Muscle of back (tissue), 11 donors: ENCODE data around the gene NEAT1. TPM values are rescaled to one million over a fixed set of nuclear protein-coding genes. Genes with fewer than 3 reads are reported as not detected.
"Not testable (repeated sequence)": the region's sequence is repeated elsewhere in the genome, so short reads cannot be mapped to it uniquely, and the experiment has no call there.

Experiments used
- DNase-seq, 3 donors: peaks; one replicate each; pipeline versions ENCODE4 v3.0.0 to v3.0.0-alpha.2; 2013
- polyA plus RNA-seq, 10 donors: library from polyadenylated mRNA; unstranded; fragments of 120-200 nt; gene quantifications; one replicate each; pipeline ENCODE4 v1.2.1, GENCODE V29; 2013; ENCODE audit not compliant: insufficient read length in 10 of 10

The NEAT1 gene
- polyA plus RNA-seq, 10 donors, result 39.4 to 242 (median 61.8) TPM

DNA sequence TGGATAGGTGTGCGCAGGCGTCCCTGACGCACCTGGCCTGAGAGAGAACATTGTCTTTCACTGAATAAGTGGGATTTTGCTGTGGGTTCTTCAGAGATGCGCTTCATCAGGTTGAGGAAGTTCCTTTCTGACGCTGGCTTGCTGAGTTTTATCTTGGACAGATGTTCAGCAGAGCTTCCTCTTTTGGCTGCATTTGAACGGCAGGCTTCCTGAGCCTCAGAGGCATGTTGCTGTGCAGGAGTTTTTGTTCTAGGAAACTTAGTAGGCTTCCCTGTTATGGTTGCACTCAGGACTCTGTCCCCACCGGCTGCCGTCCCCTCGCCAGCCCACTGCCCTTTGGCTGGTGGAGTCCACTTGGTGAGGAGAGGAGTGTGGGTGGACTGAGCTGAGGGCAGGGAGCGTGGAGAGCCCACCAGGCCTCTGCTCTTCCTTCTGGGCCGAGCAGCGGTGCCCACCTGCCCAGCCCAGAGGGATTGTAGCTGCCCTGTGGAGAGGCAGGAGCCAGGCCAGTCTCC, 18.9 kb upstream of the NEAT1 start:
- peak in 1 of 3 donors; percentile 56 for DNase-seq

DNA sequence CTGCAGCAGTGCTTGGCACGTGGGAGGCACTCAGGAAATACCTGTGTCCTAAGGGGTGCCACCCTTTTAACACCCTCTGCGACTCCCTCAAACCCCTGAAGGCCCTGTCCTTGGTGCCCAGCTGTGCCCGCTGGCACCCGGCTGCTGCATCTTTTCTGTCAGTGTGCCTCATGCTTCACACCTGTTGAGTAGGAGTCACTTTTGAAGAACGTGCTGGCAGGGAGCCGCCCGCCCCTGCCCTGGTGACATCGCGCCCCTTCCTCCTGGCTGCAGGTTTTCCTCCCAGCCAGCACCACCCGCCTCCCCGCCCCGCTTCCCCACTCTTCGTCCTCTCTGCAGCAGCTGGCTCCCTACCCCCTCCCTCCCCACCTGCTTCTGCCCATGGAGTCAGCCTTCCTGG, 18.4 kb upstream of the NEAT1 start:
- DNase-seq, result no peak

DNA sequence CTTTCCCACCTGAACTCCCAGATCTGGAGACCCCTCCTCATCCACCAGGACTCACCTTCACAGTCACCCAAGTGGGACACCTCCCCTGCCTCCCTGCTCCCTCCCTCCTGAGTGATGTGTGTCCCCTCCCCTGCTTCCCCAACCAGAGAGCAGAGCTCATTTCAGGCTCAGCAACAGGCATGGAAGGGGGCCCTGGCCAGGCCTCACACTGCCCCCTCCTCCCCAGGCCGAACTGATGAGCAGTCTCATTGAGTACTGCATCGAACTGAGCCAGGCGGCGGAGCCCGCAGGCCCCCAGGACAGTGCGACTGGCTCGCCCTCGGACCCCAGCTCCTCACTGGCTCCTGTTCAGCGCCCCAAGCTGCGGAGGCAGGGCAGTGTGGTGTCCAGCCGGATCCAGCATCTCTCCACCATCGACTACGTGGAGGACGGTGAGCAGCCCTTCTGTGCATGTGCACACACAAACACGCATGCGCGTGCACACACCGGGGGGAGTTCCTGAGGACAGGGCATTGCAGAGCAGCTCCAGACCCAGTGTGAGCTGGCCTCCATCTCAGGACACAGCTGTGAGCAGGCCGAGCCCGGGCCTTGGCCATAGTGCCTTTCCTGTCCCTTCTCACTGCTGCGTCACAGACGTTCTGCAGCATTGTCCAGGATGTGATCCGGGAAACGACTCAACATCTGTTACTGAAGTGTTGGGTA, 17.8 kb upstream of the NEAT1 start:
- peak in 1 of 3 donors; percentile 37 for DNase-seq

DNA sequence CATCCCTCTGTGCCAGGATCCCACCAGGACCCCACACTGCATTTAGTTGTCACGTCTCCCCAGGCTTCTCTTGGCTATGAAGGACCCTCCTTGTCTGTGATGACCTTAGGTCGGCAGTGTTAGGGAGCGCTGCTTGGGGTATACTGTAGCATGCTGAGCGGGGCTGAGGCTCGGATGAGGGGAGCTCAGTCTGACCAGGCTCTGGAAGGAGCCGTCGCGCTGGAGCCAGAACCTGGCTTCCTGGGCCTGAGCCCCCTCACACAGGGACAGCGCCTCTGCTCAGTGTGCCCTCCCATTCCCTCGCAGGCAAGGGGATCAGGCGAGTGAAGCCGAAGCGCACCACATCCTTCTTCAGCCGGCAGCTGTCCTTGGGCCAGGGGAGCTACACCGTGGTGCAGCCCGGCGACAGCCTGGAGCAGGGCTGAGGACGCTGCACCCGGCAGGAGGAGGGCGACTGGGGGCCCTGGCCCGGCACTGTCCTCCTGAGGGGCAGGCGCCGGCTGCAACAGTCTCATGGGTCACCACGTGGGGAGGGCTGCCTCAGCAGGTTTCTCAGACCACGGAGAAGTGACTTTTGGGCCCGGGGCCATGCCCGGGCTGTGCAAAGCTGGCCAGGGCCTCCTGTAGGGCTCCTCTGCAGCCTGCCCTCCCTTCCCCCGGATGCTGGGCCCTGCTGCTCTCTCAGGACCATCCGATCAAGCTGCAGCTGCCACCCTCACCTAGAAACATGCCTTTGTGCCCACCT, 11.5 kb upstream of the NEAT1 start:
- DNase-seq, result no peak

DNA sequence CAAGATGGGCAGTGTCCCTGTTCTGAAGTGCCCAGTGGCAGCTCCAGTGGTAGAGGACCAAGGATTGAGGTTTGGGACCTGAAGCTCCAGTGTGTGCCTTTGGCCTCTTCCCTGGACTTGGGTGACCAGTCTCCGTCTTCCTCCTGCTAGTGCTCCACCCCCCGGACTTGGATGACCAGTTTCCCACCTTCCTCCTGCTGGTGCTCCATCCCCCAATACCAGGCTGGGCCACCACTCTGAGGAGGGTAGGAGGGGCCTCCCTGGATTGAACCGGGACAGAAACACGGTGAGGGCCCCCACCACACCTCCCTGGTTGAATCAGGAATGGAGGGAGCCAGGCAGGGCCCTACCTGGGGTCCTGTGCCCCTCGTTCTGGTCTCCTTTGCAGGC, 10.9 kb upstream of the NEAT1 start:
- DNase-seq, result no peak

DNA sequence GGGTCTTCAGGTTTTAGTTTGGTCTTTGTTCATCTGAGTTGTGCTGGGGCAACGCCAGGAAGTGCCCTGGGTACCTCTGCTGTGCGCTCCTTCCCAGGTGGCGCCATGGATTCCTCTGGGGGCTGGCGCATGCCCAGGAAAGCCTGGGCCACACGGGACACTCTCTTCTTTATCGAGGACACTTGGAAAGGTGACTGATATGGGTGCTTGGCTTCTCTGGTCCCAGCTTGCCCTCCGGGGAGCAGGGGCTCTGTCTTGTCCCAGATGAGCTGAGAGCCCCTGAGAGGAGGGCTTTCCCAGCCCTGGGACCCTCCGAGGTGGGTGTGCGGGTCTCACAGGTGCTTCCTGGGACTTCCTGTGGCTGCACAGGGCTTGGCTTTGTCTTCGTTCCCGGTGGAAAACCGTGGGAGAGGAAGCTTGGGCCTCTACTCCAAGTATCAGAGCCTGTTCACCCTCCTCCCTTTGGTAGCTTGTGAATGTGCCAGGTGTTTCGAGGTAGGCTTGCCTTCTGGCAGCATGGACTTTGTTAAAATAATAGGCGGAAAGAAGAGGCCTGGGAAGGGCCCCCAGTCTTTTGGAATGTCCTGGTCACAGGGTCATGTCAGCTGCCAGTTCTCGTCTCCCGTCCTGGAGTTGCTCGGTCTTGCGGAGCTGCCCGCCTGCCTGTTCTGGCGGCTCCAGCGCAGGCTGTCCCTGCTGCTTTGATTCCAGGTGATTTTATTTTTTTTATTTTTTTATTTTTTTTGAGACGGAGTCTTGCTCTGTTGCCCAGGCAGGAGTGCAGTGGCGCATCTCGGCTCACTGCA, 10.1 kb upstream of the NEAT1 start:
- DNase-seq, result no peak

GRCh38 chr11:65413077-65413664, 9.4 kb upstream of the NEAT1 start:
- not testable (repeated sequence) for DNase-seq

GRCh38 chr11:65414776-65415498, 7.7 kb upstream of the NEAT1 start:
- DNase-seq, result peak in 1 of 3 donors; percentile 20

- DNase-seq, result no peak
Observed at GRCh38 chr11:65415499-65416340, 6.9 kb upstream of the NEAT1 start.

DNA sequence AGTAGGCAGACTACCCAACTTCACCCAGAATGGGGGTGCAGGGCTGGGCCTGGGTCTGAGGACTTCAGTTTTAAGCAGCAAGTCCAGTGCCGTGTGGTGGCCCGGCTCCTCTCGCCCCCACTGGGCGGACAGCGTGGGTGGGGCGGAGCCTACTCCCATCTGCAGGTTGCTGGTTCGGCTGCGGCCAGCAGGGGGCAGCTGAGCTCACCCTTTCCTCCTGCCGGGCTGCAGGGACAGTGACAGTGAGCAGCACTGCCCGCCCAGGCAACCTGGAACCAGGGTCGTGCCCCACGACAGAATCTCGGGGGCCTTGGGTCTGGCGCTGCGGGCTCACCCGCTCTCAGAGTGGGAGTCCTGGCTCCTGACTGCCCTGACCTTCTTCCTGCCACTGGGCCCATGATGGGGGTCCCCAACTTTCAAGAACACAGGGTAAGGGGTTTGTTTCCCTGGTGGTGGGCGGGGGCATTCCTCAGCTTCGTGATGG, 6.2 kb upstream of the NEAT1 start:
- DNase-seq, result peak in 2 of 3 donors; percentile 92 to 95

GRCh38 chr11:65416841-65417701, 5.5 kb upstream of the NEAT1 start:
- peak in 1 of 3 donors; percentile 45 for DNase-seq

DNA sequence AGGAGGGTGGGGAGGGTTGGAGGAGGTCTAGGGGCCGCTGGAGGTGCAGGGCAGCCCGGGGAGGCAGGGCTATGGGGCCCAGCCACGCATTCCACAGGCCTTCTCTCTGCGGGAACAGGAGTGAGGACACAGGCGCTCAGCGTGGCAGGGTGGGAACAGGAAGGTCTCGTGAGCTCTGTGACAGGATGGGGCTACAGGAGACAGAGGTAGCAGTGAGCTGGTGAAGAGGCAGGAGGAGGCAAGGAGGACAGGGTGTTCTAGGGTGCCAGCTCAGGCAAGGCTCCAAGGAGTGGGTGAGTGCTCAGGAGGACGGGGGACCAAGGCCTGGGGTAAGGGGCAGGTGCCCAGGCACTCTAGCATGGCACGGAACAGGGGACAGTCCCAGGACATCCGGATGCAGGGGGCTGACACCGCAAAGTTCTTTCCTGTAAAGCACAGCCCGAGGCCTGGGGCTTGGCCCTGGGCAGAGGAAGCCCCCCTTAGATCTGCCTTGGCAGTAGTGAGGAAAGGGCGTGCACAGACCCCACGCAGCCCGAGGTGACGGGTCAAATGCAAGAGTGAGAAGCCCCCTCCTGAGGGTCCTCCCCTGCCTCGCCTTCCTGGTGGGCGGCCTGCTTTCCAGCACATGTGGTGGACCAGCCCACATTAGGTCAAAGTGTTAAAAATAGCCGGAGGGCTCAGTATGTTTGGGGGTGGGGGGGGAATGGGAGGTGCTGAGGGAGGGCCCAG, 4.7 kb upstream of the NEAT1 start:
- DNase-seq, result peak in 1 of 3 donors; percentile 80

DNA sequence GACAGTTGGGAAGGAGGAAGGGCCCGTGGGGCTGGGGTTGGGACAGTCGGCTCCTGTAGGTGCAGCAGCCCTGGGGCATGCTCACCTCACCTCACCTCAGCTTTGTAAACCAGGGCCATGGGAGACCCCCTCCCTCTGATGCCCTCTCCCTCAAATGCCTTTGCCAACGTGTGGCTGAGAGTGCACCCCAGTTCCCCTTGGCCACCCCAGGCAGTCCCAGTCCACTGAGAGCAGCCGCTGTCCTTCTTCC, 4.2 kb upstream of the NEAT1 start:
- no peak for DNase-seq

DNA sequence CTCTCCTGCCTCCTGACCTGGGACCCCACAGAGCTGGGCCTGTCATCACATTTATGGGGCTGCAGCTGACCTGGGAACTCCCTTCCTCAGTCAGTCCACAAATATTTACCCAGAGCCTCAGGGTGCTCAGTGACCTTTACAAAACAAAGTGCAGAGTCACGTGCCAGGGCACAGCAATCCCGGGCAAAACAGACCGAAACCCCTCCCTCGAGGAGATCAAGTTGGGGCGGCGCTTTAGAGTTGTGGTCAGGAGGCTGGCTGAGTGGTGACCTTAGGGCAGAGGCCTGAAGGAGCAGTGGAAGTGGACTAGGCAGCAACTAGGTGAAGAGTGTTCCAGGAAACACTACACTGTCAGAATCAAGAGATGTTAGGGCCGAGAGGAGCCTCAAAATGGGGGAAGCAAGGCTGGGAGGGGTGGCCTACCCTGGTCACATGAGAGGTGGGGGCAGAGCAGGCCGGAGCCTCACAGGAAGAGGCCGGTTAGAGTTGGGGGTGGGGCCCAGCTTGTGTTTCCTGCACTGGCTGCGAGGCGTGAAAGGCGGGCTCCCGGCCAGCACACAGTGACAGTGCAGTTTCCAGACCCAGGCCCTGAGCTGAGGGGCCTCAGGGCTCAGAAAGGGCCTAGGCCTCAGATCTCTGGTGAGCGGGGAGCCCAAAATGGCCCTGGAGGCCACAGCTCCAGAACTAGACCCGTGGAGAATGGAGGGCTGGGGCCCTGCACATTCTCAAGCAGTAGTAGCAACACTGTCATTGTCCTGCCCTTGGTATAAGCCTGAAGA, 3.7 kb upstream of the NEAT1 start:
- peak; percentile 95 to 99 (median 95) for DNase-seq

- no peak for DNase-seq
Observed at GRCh38 chr11:65419460-65419771, 3.2 kb upstream of the NEAT1 start.

DNA sequence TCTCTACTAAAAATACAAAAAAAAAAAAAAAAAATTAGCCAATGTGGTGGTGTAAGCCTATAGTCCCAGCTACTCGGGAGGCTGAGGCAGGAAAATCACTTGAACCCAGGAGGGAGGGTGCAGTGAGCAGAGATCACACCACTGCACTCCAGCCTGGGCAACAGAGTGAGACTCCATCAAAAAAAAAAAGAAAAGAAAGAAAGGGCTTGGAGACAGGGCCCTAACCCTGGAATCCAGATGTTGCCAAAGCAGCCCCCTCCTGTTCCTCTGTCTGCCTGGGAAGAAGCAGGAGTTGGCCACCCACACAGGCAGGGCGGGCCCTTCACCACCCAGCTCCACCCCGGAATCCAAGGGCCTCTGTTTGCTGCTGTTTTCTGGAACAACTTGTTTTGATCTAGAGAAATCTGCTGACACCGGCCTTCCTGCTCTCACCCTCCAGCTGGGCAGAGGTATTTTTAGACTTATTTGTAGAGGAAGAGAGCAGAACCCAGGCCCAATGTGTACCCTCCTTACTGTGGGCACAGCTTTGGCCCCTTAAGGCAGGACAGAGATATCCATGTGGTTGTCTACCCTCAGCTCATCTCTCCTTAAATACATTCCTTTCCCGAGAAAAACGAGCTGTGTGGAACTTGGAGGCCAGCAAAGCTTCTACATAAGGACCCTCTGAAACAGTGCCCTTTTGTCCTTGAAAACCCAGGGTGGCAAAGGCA, 2.7 kb upstream of the NEAT1 start:
- peak; percentile 83 to 93 (median 83) for DNase-seq

- no peak for DNase-seq
Observed at GRCh38 chr11:65420506-65420905, 2.1 kb upstream of the NEAT1 start.
